ENCODE results near the gene TGIF2. TPM values are rescaled to one million over a fixed set of nuclear protein-coding genes. Genes with fewer than 3 reads are reported as not detected.
"Not testable (repeated sequence)": the region's sequence is repeated elsewhere in the genome, so short reads cannot be mapped to it uniquely, and the experiment has no call there.

TGIF2 gene
- total and polyA plus RNA-seq, 9 of the 15 experiments (the other 6 are each of a cell fraction or from before 2014, with no cell fraction given): 6.8 to 27.8 (median 15.7) TPM

DNA sequence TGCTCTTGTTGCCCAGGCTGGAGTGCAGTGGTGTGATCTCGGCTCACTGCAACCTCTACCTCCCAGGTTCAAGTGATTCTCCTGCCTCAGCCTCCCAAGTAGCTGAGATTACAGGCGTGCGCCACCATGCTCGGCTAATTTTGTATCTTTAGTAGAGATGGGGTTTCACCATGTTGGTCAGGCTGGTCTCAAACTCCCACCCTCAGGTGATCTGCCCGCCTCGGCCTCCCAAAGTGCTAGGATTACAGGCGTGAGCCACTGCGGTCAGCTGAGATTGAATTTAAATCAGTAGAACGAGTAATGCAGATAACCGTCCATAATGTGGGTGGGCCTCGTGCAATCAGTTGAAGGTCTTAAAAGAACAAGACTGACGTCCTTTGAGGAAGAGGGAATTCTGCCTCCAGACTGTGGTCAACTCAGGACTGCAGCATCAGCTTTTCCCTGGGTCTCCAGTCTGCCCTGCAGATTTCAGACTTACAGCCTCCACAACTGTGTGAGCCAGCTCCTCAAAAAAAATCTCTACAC, 65.5 kb downstream of the TGIF2 start:
- H2AFZ ChIP-seq (ENCODE audit: low read depth, low read length); H3K36me3 ChIP-seq (ENCODE audit: control insufficient read depth, insufficient read depth, low read length); BruUV-seq (replicated peaks); H3K9ac ChIP-seq (ENCODE audit: insufficient read depth in 1 of 2, low read depth in 2 of 2, low read length in 2 of 2); DNase-seq (ENCODE audit: extremely low read depth in 1 of 4, low spot score in 3 of 4); in situ Hi-C loops (cut with MboI); intact Hi-C loops (cut with micrococcal nuclease); H3K9me3 ChIP-seq (replicated peaks; ENCODE audit: control insufficient read depth, insufficient read depth, low read depth, low read length); H3K27ac ChIP-seq (ENCODE audit: extremely low read depth, low read depth, low read length); ATAC-seq; FAIRE-seq; H3K4me2 ChIP-seq (ENCODE audit: insufficient read depth, low read length); H3K4me1 ChIP-seq (replicated peaks in 1 of 2; ENCODE audit: control insufficient read depth in 2 of 2, insufficient read depth in 2 of 2, low read length in 2 of 2); CTCF ChIA-PET (ENCODE audit: low intra/inter-chr PET ratio); POLR2A ChIA-PET; H3K79me2 ChIP-seq (ENCODE audit: control insufficient read depth, insufficient read depth, low read length); H3K9me1 ChIP-seq (ENCODE audit: control insufficient read depth, insufficient read depth, low read length); H3K27me3 ChIP-seq (ENCODE audit: control insufficient read depth in 2 of 2, insufficient read depth in 2 of 2, low read length in 2 of 2); H4K20me1 ChIP-seq (replicated peaks; ENCODE audit: control insufficient read depth, insufficient read depth, low read length); H3K4me3 ChIP-seq: not testable (repeated sequence)
- WGBS (ENCODE audit: insufficient coverage, low coverage, missing lambda C conversion rate): 34% methylated on average over 11 of the region's 12 CpGs
- TF ChIP-seq RBM25 (IDR thresholded peaks at IDR 0.05; ENCODE audit: low read depth, low read length, severe bottlenecking) (peak; percentile 59), ZNF134 (CRISPR knock-in tag; conservative IDR thresholded peaks at IDR 0.05) (peak; percentile 97), KDM1A (IDR thresholded peaks at IDR 0.05) (peak; percentile 63 to 72; a peak in 3 of 4 replicates)

DNA sequence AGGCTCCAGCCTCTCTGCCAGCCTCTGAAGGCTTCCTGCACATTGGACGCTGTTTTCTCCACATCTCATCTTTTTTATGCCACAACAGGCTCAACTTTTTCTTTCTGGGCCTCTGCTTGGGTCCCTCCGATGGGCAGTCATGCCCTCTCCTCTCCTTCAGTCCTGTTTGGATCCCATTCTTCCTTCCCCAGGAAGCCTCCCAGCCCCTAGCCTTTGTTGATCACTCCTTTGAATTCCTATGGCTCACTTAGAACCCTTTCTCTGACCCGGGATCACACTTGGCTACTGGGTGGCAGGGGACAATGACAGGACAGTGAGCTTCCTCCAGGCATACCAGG, 68.1 kb downstream of the TGIF2 start:
- no peak overlapping the region for H3K4me2 ChIP-seq (ENCODE audit: insufficient read depth, low read length)
- H3K36me3 ChIP-seq (ENCODE audit: control insufficient read depth, insufficient read depth, low read length): no peaks in the 10 kb centered on the region
- no peak overlapping the region for H3K9ac ChIP-seq (ENCODE audit: insufficient read depth in 1 of 2, low read depth in 2 of 2, low read length in 2 of 2)
- no peak overlapping the region for H2AFZ ChIP-seq (ENCODE audit: low read depth, low read length)
- H3K27ac ChIP-seq (ENCODE audit: extremely low read depth, low read depth, low read length): no peak overlapping the region
- DNase-seq (ENCODE audit: extremely low read depth in 1 of 4, low spot score in 3 of 4) (no peak), ATAC-seq (no peak), FAIRE-seq (no peak)
- WGBS (ENCODE audit: insufficient coverage, low coverage, missing lambda C conversion rate): 35% methylated on average over 3 of the region's 3 CpGs
- no peaks in the 10 kb centered on the region for H3K9me3 ChIP-seq (replicated peaks; ENCODE audit: control insufficient read depth, insufficient read depth, low read depth, low read length)
- H3K4me3 ChIP-seq: no peak overlapping the region
- ChIA-PET CTCF (ENCODE audit: low intra/inter-chr PET ratio) (no interaction called here), POLR2A (no interaction called here)
- in situ Hi-C loops (cut with MboI): no loop called here
- no peaks in the 10 kb centered on the region for H3K9me1 ChIP-seq (ENCODE audit: control insufficient read depth, insufficient read depth, low read length)
- no peaks in the 10 kb centered on the region; a peak in 3 of 5 replicates for H3K4me1 ChIP-seq (replicated peaks in 1 of 2; ENCODE audit: control insufficient read depth in 2 of 2, insufficient read depth in 2 of 2, low read length in 2 of 2)
- no TSS peak for BruUV-seq (replicated peaks)
- intact Hi-C loops (cut with micrococcal nuclease): no loop called here
- no peaks in the 10 kb centered on the region for H3K79me2 ChIP-seq (ENCODE audit: control insufficient read depth, insufficient read depth, low read length)
- H3K27me3 ChIP-seq (ENCODE audit: control insufficient read depth in 2 of 2, insufficient read depth in 2 of 2, low read length in 2 of 2): no peaks in the 10 kb centered on the region
- H4K20me1 ChIP-seq (replicated peaks; ENCODE audit: control insufficient read depth, insufficient read depth, low read length): no peaks in the 10 kb centered on the region
- TF ChIP-seq, protein P1, sequence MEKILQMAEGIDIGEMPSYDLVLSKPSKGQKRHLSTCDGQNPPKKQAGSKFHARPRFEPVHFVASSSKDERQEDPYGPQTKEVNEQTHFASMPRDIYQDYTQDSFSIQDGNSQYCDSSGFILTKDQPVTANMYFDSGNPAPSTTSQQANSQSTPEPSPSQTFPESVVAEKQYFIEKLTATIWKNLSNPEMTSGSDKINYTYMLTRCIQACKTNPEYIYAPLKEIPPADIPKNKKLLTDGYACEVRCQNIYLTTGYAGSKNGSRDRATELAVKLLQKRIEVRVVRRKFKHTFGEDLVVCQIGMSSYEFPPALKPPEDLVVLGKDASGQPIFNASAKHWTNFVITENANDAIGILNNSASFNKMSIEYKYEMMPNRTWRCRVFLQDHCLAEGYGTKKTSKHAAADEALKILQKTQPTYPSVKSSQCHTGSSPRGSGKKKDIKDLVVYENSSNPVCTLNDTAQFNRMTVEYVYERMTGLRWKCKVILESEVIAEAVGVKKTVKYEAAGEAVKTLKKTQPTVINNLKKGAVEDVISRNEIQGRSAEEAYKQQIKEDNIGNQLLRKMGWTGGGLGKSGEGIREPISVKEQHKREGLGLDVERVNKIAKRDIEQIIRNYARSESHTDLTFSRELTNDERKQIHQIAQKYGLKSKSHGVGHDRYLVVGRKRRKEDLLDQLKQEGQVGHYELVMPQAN (IDR thresholded peaks at IDR 0.05; ENCODE audit: borderline replicate concordance): no peak
- TF ChIP-seq HMG20A (CRISPR knock-in tag; conservative IDR thresholded peaks at IDR 0.05) (no peak), HIVEP1 (CRISPR knock-in tag; IDR thresholded peaks at IDR 0.05) (no peak), POLR2A (conservative IDR thresholded peaks at IDR 0.05) (no peak), ZKSCAN1 (IDR thresholded peaks at IDR 0.05; ENCODE audit: low read depth, low read length) (no peak), ZNF263 (CRISPR knock-in tag; IDR thresholded peaks at IDR 0.05; ENCODE audit: borderline replicate concordance) (no peak), ZNF699 (CRISPR knock-in tag; IDR thresholded peaks at IDR 0.05; ENCODE audit: insufficient replicate concordance) (no peak), ZNF644 (tag; IDR thresholded peaks at IDR 0.05; ENCODE audit: low read depth) (no peak), KLF16 (IDR thresholded peaks at IDR 0.05) (no peak)
- TF ChIP-seq, protein P2, sequence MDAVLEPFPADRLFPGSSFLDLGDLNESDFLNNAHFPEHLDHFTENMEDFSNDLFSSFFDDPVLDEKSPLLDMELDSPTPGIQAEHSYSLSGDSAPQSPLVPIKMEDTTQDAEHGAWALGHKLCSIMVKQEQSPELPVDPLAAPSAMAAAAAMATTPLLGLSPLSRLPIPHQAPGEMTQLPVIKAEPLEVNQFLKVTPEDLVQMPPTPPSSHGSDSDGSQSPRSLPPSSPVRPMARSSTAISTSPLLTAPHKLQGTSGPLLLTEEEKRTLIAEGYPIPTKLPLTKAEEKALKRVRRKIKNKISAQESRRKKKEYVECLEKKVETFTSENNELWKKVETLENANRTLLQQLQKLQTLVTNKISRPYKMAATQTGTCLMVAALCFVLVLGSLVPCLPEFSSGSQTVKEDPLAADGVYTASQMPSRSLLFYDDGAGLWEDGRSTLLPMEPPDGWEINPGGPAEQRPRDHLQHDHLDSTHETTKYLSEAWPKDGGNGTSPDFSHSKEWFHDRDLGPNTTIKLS (IDR thresholded peaks at IDR 0.05; ENCODE audit: borderline replicate concordance, low read depth): no peak
- TF ChIP-seq, protein P3, sequence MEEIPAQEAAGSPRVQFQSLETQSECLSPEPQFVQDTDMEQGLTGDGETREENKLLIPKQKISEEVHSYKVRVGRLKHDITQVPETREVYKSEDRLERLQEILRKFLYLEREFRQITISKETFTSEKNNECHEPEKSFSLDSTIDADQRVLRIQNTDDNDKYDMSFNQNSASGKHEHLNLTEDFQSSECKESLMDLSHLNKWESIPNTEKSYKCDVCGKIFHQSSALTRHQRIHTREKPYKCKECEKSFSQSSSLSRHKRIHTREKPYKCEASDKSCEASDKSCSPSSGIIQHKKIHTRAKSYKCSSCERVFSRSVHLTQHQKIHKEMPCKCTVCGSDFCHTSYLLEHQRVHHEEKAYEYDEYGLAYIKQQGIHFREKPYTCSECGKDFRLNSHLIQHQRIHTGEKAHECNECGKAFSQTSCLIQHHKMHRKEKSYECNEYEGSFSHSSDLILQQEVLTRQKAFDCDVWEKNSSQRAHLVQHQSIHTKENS (CRISPR knock-in tag; IDR thresholded peaks at IDR 0.05): no peak

Measured in K562 (cell line).